Measurements from ENCODE around the gene UNCX.

The UNCX gene

DNA sequence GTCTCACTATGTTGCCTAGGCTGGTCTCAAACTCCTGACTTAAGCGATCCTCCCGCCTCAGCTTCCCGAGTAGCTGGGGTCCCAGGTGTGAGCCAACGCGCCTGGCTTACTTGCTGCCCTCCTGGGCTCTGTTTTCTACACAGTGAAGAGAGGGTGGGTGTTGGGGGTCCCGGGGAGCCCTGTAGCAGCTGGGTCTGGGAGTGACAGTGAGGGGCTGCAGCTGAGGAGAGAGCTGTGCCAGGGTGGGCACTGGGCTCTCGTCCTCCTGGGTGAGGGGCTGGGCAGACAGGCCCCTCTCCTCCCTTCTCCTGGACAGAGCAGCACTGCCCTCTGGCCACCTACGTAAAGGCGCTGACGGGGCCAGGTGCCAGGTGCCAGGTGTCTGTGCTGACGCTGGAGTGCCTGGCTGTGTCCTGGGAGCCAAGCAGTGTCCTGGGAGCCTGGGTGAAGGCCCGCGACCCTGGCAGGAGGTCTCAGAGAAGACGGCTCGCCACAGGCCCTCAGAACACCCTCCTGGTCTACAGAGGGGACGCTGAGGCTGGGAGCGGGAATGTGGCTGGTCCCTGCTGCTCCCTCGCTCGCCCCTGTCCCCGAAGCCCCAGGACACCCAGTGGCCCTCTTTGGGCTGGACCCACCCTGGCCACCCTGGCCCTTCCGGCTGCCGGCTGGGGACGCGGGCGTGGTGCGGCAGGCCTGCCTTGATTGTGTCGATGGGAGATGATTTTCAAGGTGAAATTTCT lies 35.6 kb downstream of the UNCX start:
- Histone ChIP-seq H3K4me2 (ENCODE audit: low read length) (no peak overlapping the region), H3K4me1 (ENCODE audit: control insufficient read depth, low read length) (no peaks in the 10 kb centered on the region), H3K27ac (ENCODE audit: low read depth, low read length) (no peak overlapping the region), H3K79me2 (ENCODE audit: control insufficient read depth, low read length) (no peaks in the 10 kb centered on the region), H3K9me3 (ENCODE audit: control insufficient read depth, insufficient read depth, low read length) (peaks cover 20% of the 10 kb centered on the region; the same call in 1 of the 2 replicates), H3K36me3 (ENCODE audit: control insufficient read depth, low read length) (no peaks in the 10 kb centered on the region), H3K4me3 (ENCODE audit: low read length) (no peak overlapping the region), H3K27me3 (ENCODE audit: control insufficient read depth, low read length) (peaks cover 2% of the 10 kb centered on the region; the same call in 1 of the 2 replicates), H3F3A (ENCODE audit: control insufficient read depth, insufficient read depth) (no peaks in the 10 kb centered on the region), H4K20me1 (ENCODE audit: control insufficient read depth, insufficient read depth, low read depth, low read length) (no peaks in the 10 kb centered on the region), H3K9me2 (replicated peaks; ENCODE audit: control insufficient read depth, low read length) (no peaks in the 10 kb centered on the region)
- TF ChIP-seq, protein P1, sequence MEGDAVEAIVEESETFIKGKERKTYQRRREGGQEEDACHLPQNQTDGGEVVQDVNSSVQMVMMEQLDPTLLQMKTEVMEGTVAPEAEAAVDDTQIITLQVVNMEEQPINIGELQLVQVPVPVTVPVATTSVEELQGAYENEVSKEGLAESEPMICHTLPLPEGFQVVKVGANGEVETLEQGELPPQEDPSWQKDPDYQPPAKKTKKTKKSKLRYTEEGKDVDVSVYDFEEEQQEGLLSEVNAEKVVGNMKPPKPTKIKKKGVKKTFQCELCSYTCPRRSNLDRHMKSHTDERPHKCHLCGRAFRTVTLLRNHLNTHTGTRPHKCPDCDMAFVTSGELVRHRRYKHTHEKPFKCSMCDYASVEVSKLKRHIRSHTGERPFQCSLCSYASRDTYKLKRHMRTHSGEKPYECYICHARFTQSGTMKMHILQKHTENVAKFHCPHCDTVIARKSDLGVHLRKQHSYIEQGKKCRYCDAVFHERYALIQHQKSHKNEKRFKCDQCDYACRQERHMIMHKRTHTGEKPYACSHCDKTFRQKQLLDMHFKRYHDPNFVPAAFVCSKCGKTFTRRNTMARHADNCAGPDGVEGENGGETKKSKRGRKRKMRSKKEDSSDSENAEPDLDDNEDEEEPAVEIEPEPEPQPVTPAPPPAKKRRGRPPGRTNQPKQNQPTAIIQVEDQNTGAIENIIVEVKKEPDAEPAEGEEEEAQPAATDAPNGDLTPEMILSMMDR (IDR thresholded peaks at IDR 0.05; ENCODE audit: low read depth, low read length, poor library complexity, severe bottlenecking): no peak
- TF ChIP-seq EZH2phosphoT487 (IDR thresholded peaks at IDR 0.05; ENCODE audit: borderline replicate concordance, low read length): no peak

DNA sequence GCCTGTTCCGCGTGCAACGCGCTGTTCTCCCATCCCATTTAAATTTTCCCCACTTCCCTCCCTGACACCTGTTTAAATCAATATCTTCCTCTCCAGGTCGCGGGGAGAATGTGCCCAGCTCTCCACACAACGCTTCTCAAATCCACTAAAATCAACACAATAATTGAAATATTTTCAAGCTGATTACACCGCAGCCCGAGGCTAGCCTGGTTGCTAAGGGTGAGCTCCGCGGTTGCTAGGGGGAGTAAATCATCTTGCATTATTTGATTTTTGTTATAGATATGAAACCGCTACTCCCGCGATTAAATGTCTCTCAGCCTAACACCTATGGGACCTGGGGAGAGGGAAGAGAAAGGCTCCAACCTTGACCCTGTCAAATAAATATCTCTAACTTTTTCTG lies 36.2 kb downstream of the UNCX start:
- Histone ChIP-seq H3K27ac (ENCODE audit: low read depth, low read length) (no peak overlapping the region), H4K20me1 (ENCODE audit: control insufficient read depth, insufficient read depth, low read depth, low read length) (no peaks in the 10 kb centered on the region), H3K27me3 (ENCODE audit: control insufficient read depth, low read length) (peaks cover 2% of the 10 kb centered on the region; the same call in 1 of the 2 replicates), H3F3A (ENCODE audit: control insufficient read depth, insufficient read depth) (no peaks in the 10 kb centered on the region), H3K9me3 (ENCODE audit: control insufficient read depth, insufficient read depth, low read length) (peaks cover 20% of the 10 kb centered on the region; the same call in 1 of the 2 replicates), H3K36me3 (ENCODE audit: control insufficient read depth, low read length) (no peaks in the 10 kb centered on the region), H3K9me2 (replicated peaks; ENCODE audit: control insufficient read depth, low read length) (no peaks in the 10 kb centered on the region), H3K4me3 (ENCODE audit: low read length) (no peak overlapping the region), H3K4me2 (ENCODE audit: low read length) (no peak overlapping the region), H3K4me1 (ENCODE audit: control insufficient read depth, low read length) (no peaks in the 10 kb centered on the region), H3K79me2 (ENCODE audit: control insufficient read depth, low read length) (no peaks in the 10 kb centered on the region)
- no peak for TF ChIP-seq EZH2phosphoT487 (IDR thresholded peaks at IDR 0.05; ENCODE audit: borderline replicate concordance, low read length)
- TF ChIP-seq, protein P1 (IDR thresholded peaks at IDR 0.05; ENCODE audit: low read depth, low read length, poor library complexity, severe bottlenecking): no peak

DNA sequence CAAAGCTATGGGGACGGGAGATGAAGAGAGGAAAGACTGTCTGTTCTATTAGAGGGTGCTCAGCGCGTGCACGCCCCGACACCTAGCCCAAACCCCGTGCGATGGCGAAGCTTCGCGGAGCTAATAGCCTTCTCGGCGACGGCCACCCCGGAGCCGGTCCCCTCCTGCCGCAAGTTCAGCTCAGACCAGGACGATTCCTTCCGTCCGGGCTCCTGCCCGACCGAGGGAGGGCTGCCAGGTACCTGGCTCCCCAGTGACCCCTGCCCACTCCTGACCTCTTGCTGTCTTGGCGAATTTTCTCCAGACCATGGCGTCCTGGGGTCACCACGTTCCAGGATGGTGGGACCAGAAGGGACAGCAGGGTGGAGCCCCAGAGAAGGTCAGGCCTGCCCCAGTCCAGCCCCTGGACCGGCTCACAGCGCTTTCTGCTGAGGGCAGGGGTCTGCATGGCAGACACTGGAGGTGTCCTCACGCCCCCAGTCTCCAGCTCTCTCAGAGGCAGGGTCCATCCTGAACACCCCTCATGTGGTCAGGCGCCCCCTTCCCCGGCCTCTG lies 36.7 kb downstream of the UNCX start:
- Histone ChIP-seq H3K4me1 (ENCODE audit: control insufficient read depth, low read length) (no peaks in the 10 kb centered on the region), H3K27me3 (ENCODE audit: control insufficient read depth, low read length) (peaks cover 2% of the 10 kb centered on the region; the same call in 1 of the 2 replicates), H3F3A (ENCODE audit: control insufficient read depth, insufficient read depth) (no peaks in the 10 kb centered on the region), H4K20me1 (ENCODE audit: control insufficient read depth, insufficient read depth, low read depth, low read length) (no peaks in the 10 kb centered on the region), H3K79me2 (ENCODE audit: control insufficient read depth, low read length) (no peaks in the 10 kb centered on the region), H3K4me3 (ENCODE audit: low read length) (no peak overlapping the region), H3K27ac (ENCODE audit: low read depth, low read length) (no peak overlapping the region), H3K9me2 (replicated peaks; ENCODE audit: control insufficient read depth, low read length) (no peaks in the 10 kb centered on the region), H3K36me3 (ENCODE audit: control insufficient read depth, low read length) (no peaks in the 10 kb centered on the region), H3K9me3 (ENCODE audit: control insufficient read depth, insufficient read depth, low read length) (peaks cover 20% of the 10 kb centered on the region; the same call in 1 of the 2 replicates), H3K4me2 (ENCODE audit: low read length) (no peak overlapping the region)
- no peak for TF ChIP-seq EZH2phosphoT487 (IDR thresholded peaks at IDR 0.05; ENCODE audit: borderline replicate concordance, low read length)
- TF ChIP-seq, protein P1 (IDR thresholded peaks at IDR 0.05; ENCODE audit: low read depth, low read length, poor library complexity, severe bottlenecking): no peak

Data from DOHH2 (cell line).